ENCODE results near the gene KLRC3.
"Not testable (repeated sequence)": the region's sequence is repeated elsewhere in the genome, so short reads cannot be mapped to it uniquely, and the experiment has no call there.

KLRC3 gene

DNA sequence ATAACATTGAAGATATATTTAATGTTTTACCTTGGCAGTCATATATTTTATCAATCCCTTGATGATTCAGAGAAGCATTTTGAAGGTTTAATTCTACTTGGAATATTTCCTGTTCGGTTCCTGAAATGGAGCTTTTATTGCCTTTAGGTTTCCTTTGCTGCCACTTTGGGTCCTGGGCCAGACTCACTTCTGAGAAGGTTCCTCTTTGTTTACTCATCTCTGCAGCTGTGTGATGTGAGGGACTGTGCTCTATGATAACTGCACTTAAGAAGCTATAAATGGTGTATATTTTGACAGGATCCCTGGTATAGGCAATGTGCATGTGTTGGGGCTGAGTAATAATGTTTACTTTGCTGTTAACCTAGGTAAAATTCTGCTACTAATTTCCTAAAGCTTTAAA lies at the start of gene KLRC3:
Gene KLRC3, minus strand, starts transcription at position 262 of the 400 bp plus-strand sequence. Its CDS starts 45 bp downstream, at position 217.
- not testable (repeated sequence) for H3K4me3 ChIP-seq; DNase-seq (ENCODE audit: low spot score); H3K27ac ChIP-seq

DNA sequence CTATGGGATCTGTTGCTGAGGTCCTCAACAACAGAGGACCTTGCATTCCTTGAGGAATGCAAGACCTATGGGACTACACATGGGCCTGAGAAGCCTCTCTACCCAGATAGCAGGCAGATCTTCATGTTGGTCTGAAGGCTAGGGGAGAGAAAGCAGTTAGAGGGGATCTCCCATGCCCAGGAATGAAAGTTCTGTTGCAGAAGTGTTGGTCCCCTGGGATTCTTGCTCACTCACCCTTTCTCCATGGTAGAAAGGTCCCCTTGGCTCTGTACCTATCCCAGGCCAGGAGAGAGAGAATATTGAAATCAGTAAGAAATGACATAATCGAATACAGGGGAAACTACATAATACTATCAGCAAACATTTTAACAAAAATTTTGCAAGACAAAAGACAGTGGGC lies 49.3 kb upstream of the KLRC3 start:
- DNase-seq (ENCODE audit: low spot score) = no peak
- TF ChIP-seq, protein P1, sequence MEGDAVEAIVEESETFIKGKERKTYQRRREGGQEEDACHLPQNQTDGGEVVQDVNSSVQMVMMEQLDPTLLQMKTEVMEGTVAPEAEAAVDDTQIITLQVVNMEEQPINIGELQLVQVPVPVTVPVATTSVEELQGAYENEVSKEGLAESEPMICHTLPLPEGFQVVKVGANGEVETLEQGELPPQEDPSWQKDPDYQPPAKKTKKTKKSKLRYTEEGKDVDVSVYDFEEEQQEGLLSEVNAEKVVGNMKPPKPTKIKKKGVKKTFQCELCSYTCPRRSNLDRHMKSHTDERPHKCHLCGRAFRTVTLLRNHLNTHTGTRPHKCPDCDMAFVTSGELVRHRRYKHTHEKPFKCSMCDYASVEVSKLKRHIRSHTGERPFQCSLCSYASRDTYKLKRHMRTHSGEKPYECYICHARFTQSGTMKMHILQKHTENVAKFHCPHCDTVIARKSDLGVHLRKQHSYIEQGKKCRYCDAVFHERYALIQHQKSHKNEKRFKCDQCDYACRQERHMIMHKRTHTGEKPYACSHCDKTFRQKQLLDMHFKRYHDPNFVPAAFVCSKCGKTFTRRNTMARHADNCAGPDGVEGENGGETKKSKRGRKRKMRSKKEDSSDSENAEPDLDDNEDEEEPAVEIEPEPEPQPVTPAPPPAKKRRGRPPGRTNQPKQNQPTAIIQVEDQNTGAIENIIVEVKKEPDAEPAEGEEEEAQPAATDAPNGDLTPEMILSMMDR (IDR thresholded peaks at IDR 0.05) = no peak
- H3K27ac ChIP-seq = no peak overlapping the region
- H3K4me3 ChIP-seq = no peak overlapping the region

DNA sequence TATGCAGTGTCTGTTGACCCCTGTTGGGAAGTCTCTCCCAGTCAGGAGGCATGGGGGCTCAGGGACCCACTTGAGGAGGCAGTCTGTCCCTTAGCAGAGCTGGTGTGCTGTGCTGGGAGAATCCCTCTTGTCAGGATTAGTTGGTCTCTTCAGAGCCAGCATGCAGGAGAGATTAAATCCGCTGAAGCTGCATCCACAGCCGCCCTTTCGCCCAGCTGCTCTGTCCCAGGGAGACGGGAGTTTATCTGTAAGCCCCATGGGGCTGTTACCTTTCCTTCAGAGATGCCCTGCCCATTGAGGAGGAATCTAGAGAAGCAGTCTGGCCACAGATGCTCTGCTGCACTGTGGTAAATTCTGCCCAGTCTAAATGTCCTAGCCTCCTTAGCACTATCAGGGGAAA lies 45.9 kb upstream of the KLRC3 start:
- Histone ChIP-seq H3K4me3 (no peak overlapping the region), H3K27ac (no peak overlapping the region)
- TF ChIP-seq, protein P1 (IDR thresholded peaks at IDR 0.05) = no peak
- no peak for DNase-seq (ENCODE audit: low spot score)

DNA sequence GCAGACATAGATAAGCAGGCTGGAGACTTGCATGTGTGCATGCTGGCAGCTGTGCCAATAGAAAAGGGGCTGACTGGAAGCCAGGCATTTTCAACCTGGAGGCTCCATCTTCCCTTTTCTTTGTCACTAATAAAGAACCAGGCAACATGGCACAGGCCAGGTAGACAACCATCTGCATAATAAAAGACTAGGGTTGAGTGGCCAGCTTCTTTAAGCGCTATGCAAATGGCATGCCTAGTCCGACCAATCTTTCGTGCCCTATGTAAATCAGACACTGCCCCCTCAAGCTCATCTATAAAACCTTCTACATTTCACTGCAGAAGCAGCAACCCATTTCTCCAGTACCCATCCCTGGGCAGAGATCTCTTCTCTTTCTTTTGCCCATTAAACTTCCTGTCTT lies 37.4 kb upstream of the KLRC3 start:
- H3K4me3 ChIP-seq = no peak overlapping the region
- TF ChIP-seq, protein P1 (IDR thresholded peaks at IDR 0.05) = no peak
- H3K27ac ChIP-seq = no peak overlapping the region
- no peak for DNase-seq (ENCODE audit: low spot score)

DNA sequence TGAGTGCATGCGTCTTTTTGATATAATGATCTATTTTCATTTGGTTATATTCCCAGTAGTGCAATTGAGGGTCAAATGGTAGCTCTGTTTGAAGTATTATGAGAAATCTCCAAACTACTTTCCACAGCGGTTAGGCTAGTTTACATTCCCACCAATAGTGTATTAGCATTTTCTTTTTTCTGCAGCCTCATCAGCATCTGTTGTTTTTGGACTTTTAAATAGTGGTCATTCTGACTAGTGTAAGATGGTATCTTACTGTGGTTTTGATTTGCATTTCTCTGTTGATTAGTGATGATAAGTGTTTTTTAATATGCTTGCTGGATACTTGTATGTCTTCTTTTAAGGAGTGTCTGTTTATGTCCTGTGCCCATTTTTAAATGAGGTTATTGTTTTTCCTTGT lies 36.5 kb upstream of the KLRC3 start:
- DNase-seq (ENCODE audit: low spot score) = no peak
- H3K27ac ChIP-seq = no peak overlapping the region
- TF ChIP-seq, protein P1 (IDR thresholded peaks at IDR 0.05) = no peak
- no peak overlapping the region for H3K4me3 ChIP-seq

DNA sequence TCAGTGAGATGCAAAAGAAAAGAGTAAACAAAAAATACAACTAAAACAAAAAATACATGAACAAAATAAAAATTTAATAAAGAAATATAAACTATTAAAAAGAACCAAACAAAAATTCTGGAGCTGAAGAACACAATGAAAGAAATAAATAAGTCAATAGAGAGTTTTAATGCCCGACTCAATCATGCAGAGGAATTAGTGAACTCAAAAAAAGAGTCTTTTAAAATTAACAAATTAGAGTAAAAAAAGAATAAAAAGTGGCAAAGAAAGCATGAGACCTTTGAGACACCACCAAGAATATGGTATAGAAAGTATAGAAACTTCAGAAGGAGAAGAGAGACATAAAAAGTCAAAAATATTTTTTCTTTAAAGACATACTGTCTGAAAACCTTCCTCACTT lies 35.4 kb upstream of the KLRC3 start:
- Histone ChIP-seq H3K27ac (no peak overlapping the region), H3K4me3 (no peak overlapping the region)
- DNase-seq (ENCODE audit: low spot score) = no peak
- TF ChIP-seq, protein P1 (IDR thresholded peaks at IDR 0.05) = no peak

DNA sequence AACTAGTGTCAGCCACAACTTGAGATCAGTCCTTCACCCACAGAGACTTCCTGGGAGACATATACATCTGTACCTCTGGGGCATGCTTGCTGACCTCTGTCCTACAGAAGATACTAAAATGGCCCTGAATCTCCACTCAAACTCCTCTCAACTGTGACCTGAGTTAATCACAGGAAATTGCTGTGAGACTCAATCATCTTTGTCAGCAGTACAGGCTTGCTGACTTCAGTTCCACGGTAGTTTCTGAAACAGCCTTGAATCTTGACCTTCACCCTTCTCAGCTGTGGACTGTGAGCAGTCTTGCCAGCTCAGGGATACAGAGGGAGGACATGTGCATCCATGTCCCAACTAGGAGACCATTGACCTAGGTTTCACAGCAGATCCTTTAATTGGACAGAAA lies 34.1 kb upstream of the KLRC3 start:
- no peak for DNase-seq (ENCODE audit: low spot score)
- TF ChIP-seq, protein P1 (IDR thresholded peaks at IDR 0.05) = no peak
- Histone ChIP-seq H3K27ac (no peak overlapping the region), H3K4me3 (no peak overlapping the region)

DNA sequence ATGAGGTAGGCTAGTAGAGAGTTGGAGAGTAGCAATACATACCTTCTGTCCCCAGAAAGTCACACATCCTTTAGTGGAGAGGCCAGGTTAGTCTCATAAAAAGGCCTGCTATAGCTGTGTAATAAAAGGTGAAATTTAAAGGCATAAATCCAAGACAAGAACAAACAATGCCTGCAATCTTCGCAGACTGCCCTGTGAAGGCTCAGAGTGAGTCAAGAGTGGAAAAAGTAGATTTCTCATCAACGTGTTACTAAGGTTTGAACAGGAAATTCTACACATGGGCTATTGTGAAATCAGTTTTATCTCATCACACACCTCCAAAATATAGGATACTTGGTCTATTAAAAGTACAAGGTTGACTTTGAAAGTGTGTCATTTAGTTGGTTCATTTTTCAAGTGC lies 32.8 kb upstream of the KLRC3 start, which contains the start of gene KLRC1:
Gene KLRC1, minus strand, starts transcription at position 222 of the 400 bp plus-strand sequence. CDS start 2,221 bp downstream, outside the sequence.
- Histone ChIP-seq H3K27ac (no peak within 1 kb of the TSS), H3K4me3 (no peak within 1 kb of the TSS)
- TF ChIP-seq, protein P1 (IDR thresholded peaks at IDR 0.05) = no peak
- DNase-seq (ENCODE audit: low spot score) = no peak
